ENCODE results near the gene ZBTB9.

Gene ZBTB9

DNA sequence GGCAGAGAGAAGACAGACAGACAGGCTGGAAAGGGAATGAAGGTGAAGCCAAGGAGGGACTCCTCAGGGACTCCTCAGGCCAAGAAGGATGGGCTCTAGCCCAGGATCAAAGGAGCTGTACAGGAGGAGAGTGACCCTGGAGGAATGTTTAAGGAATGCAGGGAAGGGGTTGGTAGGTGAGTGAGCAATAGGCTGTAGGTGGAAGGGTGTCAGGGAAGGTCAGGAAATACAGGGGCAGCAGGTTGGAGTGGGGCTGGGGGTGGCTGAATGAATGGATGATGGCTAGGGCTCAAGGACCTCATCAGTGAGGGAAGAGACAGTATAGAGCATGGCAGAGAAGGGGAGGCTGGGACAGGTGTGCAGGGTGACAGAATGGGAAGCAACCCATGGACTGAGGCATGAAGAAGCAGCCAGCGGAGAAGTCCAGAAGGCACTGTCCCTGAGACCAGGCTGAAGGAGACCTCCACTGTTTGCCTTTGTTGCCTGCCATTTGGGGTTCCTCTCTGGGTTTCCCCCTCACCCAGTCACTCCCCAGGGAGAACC lies 21.3 kb upstream of the ZBTB9 start:
- DNase-seq (ENCODE audit: low spot score): no peak

DNA sequence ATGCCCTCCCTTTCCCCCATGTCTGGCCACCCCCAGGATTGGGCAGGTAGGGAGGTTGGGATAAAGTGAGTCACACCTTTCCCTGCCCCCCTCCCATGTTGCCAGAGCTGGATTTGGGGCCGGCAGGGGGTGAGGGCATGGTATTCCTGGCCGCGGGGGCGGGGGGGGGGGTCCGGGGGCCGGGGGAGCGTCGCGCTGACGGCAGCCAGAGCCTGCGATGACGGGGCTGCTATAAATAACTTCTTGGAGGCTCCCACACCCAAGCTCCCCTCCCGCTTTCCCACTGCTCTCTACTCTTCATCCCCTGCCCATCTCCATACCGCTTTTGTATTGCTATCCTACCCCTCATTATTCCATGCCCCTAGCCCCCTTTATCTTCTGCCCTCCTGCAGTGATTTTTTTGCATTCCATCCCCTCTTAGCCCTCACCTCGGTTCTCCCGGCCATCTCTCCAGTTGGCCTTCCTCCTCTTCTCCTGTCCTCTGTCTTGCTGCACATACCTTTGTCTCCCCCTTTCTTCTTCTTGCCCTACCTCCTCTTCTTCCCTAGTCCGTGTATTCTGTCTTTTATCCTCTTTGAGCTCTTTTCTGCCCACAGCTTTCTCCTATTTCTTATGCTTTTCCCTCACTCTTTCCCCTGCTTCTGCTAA lies 20.7 kb upstream of the ZBTB9 start:
- no peak for DNase-seq (ENCODE audit: low spot score)

- no peak for DNase-seq (ENCODE audit: low spot score)
These were observed 19.4 kb upstream of the ZBTB9 start for GRCh38 chr6:33434961-33435360.

GRCh38 chr6:33437666-33438065 lies 16.7 kb upstream of the ZBTB9 start:
- DNase-seq (ENCODE audit: low spot score): no peak

GRCh38 chr6:33438978-33439594 lies 15.3 kb upstream of the ZBTB9 start:
- DNase-seq (ENCODE audit: low spot score): no peak

GRCh38 chr6:33439956-33440648 lies 14.3 kb upstream of the ZBTB9 start:
- DNase-seq (ENCODE audit: low spot score): no peak

DNA sequence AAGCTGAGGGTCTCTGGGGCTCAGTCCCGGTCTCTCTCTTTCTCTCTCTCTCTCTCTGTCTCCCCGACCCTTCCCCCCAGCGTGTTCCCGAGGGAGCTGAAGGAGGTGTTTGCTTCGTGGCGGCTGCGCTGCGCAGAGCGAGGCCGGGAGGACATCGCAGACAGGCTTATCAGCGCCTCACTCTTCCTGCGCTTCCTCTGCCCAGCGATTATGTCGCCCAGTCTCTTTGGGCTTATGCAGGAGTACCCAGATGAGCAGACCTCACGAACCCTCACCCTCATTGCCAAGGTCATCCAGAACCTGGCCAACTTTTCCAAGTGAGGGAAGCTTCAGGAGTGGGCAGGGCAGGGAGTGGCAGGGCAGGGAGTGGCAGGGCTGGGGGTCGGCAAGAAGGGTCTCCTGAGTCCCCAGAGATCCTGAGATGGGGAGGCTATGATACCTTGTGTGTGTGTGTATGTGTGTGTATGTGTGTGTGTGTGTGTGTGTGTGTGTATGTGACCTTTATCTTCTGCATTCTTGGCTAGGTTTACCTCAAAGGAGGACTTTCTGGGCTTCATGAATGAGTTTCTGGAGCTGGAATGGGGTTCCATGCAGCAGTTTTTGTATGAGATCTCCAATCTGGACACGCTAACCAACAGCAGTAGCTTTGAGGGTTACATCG lies 13.6 kb upstream of the ZBTB9 start:
- no peak for DNase-seq (ENCODE audit: low spot score)

DNA sequence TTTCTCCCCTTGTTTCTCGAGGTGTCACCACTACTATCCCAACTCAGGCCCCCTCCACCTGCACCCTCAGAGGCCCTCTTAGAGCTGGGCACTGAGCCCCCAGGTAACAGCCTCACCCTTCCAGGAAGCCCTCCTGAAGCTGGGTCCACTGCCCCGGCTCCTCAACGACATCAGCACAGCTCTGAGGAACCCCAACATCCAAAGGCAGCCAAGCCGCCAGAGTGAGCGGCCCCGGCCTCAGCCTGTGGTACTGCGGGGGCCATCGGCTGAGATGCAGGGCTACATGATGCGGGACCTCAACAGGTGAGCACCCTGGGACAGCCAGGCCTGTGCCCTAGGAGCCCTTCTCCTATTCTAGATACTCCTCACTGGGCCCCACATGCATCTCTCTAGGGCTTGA lies 12.9 kb upstream of the ZBTB9 start:
- DNase-seq (ENCODE audit: low spot score): no peak

DNA sequence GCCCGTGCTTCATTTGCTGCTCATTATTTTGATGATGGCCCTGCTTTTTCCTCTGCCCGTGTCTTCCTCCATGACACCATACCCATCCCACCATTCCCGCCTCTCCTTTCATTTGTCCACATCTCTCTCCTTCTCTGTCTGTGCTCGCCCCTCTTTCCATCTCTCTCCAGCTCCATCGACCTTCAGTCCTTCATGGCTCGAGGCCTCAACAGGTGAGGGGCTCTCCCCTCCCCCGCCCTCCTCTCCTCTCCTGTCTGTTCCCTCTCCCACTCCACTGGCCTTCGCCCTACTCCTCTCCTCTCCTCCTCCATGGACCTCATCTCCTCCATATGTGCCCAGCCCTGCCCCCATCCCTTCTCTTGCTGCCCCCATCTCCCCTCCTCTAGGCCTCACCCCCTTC lies 12.1 kb upstream of the ZBTB9 start:
- DNase-seq (ENCODE audit: low spot score): no peak

DNA sequence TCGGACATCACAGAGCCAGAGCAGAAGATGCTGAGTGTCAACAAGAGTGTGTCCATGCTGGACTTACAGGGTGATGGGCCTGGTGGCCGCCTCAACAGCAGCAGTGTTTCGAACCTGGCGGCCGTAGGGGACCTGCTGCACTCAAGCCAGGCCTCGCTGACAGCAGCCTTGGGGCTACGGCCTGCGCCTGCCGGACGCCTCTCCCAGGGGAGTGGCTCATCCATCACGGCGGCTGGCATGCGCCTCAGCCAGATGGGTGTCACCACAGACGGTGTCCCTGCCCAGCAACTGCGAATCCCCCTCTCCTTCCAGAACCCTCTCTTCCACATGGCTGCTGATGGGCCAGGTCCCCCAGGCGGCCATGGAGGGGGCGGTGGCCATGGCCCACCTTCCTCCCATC lies 11.4 kb upstream of the ZBTB9 start:
- DNase-seq (ENCODE audit: low spot score): no peak

- no peak for DNase-seq (ENCODE audit: low spot score)
These were observed 10.5 kb upstream of the ZBTB9 start for GRCh38 chr6:33443619-33444504.

- DNase-seq (ENCODE audit: low spot score): no peak
These were observed 9.2 kb upstream of the ZBTB9 start for GRCh38 chr6:33445119-33445603.

- DNase-seq (ENCODE audit: low spot score): no peak
These were observed 8.0 kb upstream of the ZBTB9 start for GRCh38 chr6:33446356-33446755.

DNA sequence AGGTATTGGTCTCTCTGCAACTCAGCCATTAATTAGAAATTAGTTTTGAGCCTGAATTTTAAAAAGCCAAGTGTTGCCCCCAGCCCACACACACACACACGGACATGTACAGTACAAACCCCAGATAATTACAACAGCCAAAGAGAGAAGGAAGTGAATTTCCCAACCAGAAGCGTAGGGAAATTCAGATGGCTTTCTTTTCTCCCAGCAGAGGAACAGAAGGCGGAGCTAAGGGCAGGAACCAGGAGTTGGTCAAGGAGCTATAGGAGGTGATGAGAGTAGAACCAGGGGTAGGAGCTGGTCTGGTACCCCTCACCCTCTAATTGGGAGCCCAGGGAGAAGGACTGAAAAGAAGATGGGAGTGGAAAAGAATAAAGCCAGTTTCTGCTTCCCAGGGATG lies 3.9 kb upstream of the ZBTB9 start:
- DNase-seq (ENCODE audit: low spot score): no peak

DNA sequence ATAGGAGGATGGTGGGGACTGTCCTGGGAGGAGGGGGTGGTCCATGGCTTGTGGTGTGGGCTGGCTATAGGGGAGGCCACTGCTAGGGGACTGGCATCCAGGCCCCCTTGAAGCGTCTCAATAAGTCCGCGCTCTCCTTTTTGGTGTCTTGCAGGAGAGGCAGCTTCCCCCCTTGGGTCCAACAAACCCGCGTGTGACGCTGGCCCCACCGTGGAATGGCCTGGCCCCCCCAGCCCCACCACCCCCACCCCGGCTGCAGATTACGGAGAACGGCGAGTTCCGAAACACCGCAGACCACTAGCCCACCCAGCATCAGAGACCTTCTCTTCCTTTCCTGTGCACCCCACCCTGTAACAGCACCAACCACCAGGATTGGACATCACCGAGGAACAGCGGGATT lies 2.8 kb upstream of the ZBTB9 start:
- DNase-seq (ENCODE audit: low spot score): no peak

- no peak for DNase-seq (ENCODE audit: low spot score)
These were observed 1.9 kb upstream of the ZBTB9 start for GRCh38 chr6:33452496-33452895.

DNA sequence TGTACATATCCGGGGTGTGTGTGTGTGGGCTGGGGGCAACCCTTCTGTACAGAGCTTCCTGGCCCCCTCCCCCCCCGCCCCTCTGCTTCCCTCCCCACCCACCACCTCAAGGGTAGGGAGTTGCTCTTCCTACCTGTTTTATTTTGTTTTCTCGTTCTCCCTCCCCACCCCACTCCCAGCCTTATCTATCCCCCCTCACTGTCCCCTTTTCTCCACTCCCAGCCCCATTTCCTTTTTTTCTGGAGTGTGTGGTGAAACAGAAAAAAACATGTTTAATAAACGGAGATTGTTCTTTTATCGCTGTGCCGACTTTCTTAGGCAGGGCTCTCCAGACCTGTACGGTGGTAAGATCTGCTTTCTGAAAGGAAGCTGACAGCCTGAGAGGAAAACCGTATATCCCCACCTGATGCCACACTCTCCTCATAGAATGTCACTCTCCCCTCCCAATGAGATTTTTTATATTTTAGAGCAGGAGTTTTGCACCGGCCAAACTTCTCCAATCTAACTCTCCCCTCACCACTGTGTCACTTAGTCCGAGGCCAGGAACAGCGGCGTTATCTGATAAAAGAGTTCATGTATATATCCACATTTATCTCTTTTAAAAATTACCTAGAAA lies 875 bp upstream of the ZBTB9 start:
- no peak for DNase-seq (ENCODE audit: low spot score)

- no peak for DNase-seq (ENCODE audit: low spot score)
These were observed 675 bp downstream of the ZBTB9 start for GRCh38 chr6:33455051-33455450.

- DNase-seq (ENCODE audit: low spot score): no peak
These were observed 1.8 kb downstream of the ZBTB9 start for GRCh38 chr6:33456156-33456555.

DNA sequence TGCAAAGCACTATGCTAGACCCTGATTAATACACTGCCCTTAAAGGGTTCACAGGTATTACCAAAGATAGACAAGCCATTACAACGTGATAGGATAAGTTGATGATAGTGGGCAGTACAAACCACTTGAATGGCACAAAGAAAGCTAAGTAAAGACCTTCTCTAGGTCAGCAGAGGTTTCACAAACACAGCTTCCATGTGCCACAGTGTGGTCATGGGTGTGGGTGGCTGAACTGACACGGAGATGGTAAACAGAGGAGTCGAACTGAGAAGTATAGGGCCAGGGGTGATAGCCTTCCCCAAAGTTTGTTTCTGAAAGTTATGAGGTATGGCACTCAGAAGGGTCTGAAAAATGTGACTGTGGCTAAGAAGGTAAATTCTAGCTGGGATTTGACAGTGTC lies 4.3 kb downstream of the ZBTB9 start:
- DNase-seq (ENCODE audit: low spot score): no peak

DNA sequence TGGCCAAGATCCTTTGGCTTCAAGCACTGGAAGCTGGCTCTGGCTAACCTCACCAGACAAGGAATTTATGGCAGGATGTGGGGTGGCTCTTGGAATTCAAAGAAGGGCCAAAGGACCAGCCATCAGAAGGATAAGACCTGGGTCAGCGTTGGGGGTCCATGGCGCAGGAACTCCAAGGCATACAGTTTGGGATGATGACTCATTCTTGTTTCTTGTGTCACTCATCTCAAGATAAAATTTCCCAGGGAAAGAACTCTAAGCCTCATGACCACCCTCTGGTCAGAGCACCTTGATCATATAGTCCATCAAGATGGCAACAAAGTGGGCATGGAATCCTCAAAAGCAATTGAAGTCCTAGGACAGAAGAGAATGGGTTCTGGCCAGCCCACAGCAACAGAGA lies 4.8 kb downstream of the ZBTB9 start:
- no peak for DNase-seq (ENCODE audit: low spot score)

Measured in cerebellar cortex (tissue), 1 donor.